GM21576 (cell line): ENCODE results near the gene RBM15B.
"Not testable (repeated sequence)": the region's sequence is repeated elsewhere in the genome, so short reads cannot be mapped to it uniquely, and the experiment has no call there.

ENCODE experiments used
- ATAC-seq: cut with Tn5 transposase; IDR thresholded peaks from one replicate; pipeline ENCODE4 v1.9.1; 2021; ENCODE audit warnings: mild to moderate bottlenecking, moderate library complexity; ENCODE audit not compliant: unreplicated experiment

Gene RBM15B, protein sequence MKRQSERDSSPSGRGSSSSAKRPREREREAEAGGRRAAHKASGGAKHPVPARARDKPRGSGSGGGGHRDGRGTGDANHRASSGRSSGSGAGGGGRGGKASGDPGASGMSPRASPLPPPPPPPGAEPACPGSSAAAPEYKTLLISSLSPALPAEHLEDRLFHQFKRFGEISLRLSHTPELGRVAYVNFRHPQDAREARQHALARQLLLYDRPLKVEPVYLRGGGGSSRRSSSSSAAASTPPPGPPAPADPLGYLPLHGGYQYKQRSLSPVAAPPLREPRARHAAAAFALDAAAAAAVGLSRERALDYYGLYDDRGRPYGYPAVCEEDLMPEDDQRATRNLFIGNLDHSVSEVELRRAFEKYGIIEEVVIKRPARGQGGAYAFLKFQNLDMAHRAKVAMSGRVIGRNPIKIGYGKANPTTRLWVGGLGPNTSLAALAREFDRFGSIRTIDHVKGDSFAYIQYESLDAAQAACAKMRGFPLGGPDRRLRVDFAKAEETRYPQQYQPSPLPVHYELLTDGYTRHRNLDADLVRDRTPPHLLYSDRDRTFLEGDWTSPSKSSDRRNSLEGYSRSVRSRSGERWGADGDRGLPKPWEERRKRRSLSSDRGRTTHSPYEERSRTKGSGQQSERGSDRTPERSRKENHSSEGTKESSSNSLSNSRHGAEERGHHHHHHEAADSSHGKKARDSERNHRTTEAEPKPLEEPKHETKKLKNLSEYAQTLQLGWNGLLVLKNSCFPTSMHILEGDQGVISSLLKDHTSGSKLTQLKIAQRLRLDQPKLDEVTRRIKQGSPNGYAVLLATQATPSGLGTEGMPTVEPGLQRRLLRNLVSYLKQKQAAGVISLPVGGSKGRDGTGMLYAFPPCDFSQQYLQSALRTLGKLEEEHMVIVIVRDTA

DNA sequence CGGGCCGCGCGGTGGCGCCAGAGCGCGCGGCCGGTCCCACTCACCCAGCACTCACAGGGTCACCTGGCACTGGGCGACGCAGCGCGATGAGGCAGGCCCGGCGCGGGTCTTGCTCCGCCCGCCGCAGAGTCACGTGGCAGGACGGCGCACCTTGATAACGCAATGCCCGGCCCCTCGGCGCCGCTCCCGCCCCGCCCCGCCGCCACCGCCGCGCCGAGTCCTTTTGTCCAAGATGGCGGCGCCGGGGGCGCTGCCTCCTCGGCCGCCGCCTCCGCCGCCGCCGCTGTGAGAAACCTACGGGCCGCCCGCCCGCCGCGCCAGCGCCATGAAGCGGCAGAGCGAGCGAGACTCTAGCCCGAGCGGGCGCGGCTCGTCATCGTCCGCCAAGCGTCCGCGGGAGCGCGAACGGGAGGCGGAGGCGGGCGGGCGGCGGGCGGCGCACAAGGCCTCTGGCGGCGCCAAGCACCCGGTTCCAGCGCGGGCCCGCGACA is at the start of gene RBM15B:
RBM15B (plus strand) TSS at position 211 of the 491 bp plus-strand sequence; CDS start at position 326, 115 bp downstream.
- ATAC-seq: peak; percentile 94

- ATAC-seq: no peak
Measured at GRCh38 chr3:51343918-51344687, 47.0 kb upstream of the RBM15B start.

DNA sequence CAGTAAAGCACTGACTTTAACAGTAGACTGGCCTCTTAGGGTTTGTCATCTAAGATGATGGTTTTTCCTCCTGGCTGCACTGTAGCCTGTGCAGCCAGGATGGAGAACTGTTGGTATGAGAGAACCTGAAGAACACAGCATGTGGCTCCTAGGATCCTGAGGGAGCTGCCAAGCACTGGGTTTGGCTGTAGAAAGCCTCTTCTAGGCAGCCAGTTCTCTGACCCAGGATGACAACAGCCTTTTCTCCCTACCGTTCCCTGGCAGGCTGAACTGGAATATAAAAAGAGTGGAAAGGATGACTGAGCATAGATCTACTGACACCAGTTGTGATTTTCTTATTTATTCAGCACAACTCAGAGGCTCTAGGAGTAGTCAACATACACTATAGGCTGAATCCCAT is 40.3 kb upstream of the RBM15B start:
- ATAC-seq: no peak

DNA sequence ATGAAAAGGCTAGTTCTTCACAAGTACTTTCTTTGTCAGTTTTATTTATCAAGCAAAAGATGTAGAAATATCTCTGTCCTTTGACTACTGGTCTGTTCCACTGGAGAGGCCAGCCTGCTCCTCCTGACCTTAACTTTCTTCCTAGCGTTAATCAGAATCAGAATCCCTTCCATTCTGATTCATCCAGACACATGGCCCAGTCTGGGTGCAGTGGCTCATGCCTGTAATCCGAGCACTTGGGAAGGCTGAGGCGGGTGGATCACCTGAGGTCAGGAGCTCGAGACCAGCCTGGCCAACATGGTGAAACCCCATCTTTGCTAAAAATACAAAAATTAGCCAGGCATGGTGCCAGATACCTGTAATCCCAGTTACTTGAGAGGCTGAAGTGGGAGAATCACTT is 38.0 kb upstream of the RBM15B start:
- no peak for ATAC-seq

DNA sequence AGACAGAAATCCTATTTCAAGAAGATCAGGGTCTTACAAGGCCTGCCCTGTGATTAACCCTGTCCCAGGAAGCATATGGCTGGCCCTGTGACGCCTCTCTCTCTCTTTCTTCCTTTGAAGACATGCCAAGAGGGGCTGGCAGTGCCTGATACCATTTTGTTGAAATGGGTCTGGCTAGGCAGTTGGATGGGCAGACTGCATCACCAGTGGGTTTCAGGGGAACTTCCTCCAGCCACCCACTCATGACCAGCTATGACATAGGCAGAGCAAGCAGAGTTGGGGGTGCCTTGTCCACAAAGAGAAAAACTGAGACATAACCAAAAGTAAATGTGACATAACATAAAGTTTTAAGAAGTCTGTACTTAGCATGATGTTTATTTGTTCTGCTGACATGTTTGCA is 37.4 kb upstream of the RBM15B start:
- no peak for ATAC-seq

DNA sequence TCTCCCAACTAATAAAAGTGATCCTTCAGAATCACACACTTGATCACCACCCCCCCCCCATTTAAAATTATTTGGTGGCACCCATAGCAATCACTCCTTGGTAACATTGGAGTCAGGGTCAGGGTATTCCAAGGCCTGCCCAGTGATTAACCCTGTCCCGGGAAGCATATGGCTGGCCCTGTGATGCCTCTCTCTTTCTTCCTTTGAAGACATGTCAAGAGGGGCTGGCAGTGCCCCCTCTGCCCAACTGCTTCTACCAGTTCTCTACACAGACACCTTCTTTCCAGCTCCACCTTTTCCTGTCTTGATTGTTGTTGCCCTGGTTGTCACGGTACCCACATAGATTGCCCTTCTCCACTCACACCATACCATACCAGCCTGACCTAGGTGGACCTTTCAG is 36.9 kb upstream of the RBM15B start:
- no peak for ATAC-seq

GRCh38 chr3:51354731-51355615 is 36.1 kb upstream of the RBM15B start:
- no peak for ATAC-seq

DNA sequence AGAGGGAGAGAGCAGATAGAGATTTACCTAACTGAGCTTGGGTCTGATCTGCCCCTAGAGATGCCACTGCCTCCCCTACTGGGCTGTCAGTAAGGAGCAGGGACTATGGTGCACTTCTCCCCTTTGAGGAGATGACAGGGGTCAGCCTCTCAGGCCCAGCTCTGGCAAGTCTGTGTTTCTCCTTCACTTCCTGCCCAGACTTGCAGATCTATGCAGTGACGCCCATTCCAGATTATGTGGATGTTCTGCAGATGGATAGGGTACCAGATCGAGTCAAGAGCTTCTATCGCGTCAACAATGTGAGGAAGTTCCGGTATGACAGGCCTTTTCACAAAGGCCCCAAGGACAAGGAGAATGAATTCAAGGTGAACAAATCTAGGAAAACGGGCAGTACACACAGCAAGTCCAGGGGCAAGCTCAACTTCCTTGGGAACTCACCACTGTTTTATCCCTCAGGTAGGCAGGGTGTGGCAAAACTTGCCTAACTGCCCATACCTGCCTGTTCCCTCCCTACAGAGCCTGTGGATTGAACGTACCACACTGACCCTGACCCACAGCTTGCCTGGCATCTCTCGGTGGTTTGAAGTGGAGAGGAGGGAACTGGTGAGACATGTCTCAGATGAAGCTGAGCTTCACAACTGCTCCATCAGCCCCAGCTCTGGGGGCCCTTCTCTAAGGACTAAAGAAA is 35.0 kb upstream of the RBM15B start:
- no peak for ATAC-seq

DNA sequence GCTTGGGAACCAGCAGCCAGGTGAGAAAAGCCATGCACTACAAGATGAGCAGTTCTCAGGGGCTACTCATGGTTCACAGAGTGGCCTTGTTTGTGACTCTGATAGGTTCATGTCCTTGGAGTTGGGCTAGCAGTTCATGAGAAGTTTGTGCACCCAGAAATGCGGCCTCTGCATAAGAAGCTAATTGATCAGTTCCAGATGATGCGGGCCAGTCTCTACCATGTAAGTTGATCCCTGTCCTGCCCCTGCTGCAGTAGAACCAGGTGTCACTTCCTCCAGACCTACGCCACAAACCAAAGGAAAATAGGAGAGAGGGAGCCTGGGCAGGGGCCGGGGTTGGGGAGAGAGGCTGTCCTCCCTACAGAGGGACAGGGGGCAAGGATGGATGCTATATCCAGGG is 33.2 kb upstream of the RBM15B start:
- ATAC-seq: no peak

DNA sequence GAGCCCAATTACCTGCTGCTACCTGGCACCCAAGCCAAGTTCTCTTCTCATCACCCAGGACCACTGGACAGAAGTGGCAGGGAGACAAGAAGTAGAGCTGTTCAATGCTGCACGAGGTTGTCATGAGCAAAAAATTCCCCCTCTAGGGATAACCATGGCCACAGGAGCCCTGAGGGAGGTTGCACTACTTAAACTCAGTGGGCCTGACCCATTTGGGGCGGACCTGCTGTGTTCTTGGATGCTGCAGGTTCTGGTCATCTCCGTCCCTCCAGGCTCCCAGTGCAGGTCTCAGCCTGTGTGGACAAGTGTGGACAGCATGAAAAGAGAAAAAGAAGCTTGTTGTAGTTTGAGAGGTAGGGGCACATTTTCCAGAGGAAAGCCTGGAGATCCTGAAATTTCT is 32.1 kb upstream of the RBM15B start:
- ATAC-seq: no peak

DNA sequence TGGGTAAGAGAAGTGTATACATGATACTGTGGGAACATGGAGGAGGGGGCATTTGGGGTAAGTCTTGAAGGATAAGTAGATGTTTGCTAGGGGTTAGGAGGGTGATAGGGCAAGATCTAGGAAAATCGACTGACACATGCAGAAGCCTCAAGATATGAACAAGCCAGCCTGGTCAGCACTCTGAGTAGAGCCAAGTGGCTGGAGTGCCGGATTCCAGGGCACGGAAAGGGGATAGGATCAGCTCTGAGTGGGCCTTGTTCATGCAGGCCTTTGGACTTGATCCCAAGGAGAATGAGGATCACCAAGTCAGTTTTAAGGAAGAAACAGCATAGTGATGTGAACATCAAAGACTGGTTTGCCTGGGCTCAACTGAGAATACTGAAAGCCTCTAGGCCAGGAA is 30.3 kb upstream of the RBM15B start:
- no peak for ATAC-seq

DNA sequence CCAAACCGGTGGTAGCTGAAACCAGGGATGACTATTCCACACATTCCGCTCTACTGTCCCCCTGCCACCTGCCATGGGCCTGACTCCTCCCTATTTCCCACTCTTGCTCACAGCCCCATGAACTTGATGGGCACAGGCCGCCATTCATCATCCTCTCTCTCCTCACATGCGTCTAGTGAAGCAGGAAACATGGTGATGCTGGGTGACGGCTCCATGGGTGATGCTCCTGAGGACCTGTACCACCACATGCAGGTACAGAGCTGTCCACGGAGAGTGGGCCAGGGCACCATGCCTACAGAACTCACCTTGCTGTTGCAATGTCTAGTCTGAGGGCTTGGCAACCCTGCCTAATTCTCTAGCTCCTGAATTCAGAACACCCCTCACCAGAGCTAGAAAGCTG is 29.3 kb upstream of the RBM15B start:
- no peak for ATAC-seq

DNA sequence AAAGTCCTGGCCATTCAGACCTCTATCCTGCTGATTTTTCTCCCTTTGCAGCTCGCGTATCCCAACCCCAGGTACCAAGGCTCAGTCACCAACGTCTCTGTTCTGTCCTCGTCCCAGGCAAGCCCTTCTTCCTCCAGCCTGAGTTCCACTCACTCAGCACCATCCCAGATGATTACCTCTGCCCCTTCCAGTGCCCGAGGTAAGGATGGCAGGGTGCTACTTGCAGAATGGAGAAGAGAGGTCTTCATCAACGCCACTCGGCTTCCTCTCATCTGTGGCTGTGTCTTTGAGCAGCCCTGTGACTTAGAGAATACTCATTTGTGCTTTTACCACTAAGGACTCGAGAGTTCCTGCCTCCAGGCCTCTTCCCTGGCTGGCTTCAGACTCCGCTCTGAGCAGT is 28.6 kb upstream of the RBM15B start:
- no peak for ATAC-seq

DNA sequence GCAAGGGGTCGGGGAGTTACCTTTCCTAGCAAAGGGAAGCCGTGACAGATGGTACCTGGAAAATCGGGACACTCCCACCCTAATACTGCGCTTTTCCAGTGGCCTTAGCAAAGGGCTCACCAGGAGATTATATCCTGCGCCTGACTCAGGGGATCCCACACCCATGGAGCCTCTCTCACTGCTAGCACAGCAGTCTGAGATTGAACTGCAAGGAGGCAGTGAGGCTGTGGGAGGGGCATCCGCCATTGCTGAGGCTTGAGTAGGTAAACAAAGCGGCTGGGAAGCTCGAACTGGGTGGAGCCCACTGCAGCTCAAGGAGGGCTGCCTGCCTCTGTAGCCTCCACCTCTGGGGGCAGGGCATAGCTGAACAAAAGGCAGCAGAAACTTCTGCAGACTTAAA is 22.8 kb upstream of the RBM15B start:
- not testable (repeated sequence) for ATAC-seq

DNA sequence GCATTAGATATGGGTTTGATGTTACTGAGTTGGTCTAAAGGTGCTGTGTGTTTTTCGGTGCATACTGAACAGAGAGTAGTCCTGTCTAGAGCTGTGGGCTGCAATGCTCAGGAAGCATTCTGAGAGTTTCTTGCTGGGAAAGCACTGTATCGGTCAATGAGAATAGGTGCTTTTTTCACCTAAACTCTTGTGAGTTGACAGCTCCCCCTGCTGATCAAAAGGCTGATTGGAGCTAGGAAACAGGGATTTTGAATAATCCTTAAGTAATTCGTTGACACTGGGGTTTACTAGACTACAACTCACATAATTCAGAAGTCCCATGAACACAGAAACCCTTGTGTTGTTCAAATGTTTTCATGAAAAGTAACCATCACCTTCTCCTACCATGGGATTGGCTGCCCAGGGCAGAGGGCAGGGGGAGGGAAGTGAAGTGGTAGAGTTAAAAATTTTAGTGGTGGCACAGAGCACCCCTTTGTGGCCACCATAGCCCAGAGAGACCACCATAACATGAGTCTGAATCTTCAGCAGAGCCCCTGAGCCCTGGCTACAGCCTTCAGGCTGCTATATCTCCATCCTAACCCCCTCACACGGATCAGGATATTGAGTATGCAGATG is 19.0 kb upstream of the RBM15B start:
- ATAC-seq: no peak

- ATAC-seq: no peak
Measured at GRCh38 chr3:51373658-51374421, 17.2 kb upstream of the RBM15B start.

DNA sequence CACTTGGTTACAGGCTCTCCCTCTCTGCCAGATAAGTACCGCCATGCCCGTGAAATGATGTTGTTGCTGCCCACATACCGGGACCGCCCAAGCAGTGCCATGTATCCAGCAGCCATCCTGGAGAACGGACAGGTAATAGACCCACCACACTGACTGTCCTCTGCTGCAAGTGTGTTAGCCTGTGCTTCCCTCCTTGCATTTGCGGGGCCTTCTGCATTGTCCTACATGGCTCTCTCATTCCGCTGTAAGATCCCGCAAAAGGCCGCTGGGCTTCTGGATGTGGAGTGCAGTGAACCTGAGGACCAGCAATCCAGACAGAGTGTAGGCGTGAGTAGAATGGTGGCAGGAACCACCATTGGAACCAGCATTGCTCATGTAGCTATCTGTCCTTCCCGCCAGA is 16.6 kb upstream of the RBM15B start:
- ATAC-seq: no peak

- no peak for ATAC-seq
Measured at GRCh38 chr3:51375136-51375535, 15.9 kb upstream of the RBM15B start.
